Measurements from ENCODE around the gene NATD1. TPM values are rescaled to one million over a fixed set of nuclear protein-coding genes. Genes with fewer than 3 reads are reported as not detected.

NATD1 gene
- total and polyA plus RNA-seq, 2 experiments from 2014 or later: 2.1 to 8.1 TPM

- peaks cover 4% of the 10 kb centered on the region; the same call in 1 of the 2 replicates for H3K36me3 ChIP-seq (ENCODE audit: insufficient read depth)
- H3K4me3 ChIP-seq: no peak overlapping the region
- ATAC-seq (no peak), DNase-seq (ENCODE audit: low spot score) (no peak)
- H3K27ac ChIP-seq (ENCODE audit: low read depth): no peak overlapping the region
- TF ChIP-seq EZH2phosphoT487 (IDR thresholded peaks at IDR 0.05; ENCODE audit: unreplicated experiment): no peak
- TF ChIP-seq ETS1 (IDR thresholded peaks at IDR 0.05): no peak
- no peak for TF ChIP-seq JUNB (IDR thresholded peaks at IDR 0.05; ENCODE audit: unreplicated experiment)
- TF ChIP-seq STAT1 (IDR thresholded peaks at IDR 0.05; ENCODE audit: unreplicated experiment): no peak
- no peak for TF ChIP-seq CREB1 (CRISPR knock-in tag; IDR thresholded peaks at IDR 0.05; ENCODE audit: low read depth)
- no peak for TF ChIP-seq ZNF331 (CRISPR knock-in tag; IDR thresholded peaks at IDR 0.05; ENCODE audit: low read depth)
- TF ChIP-seq ZNF114 (CRISPR knock-in tag; IDR thresholded peaks at IDR 0.05): no peak
- no peak for TF ChIP-seq NANOG (IDR thresholded peaks at IDR 0.05; ENCODE audit: borderline replicate concordance)
- no peak for TF ChIP-seq EZH2 (IDR thresholded peaks at IDR 0.05; ENCODE audit: low read depth, unreplicated experiment)
- no peak overlapping the region for H3K4me2 ChIP-seq
- Mint-ChIP-seq H3K27me3 (ENCODE audit: insufficient read depth, low read depth, poor library complexity) (peaks cover 27% of the 10 kb centered on the region), H3K27ac (no peak overlapping the region), H3K9me3 (peaks cover 91% of the 10 kb centered on the region), H3K4me3 (no peak overlapping the region), H3K36me3 (ENCODE audit: low read depth) (peaks cover 35% of the 10 kb centered on the region), H3K4me1 (no peaks in the 10 kb centered on the region)
- no peaks in the 10 kb centered on the region for H3K9me2 ChIP-seq (ENCODE audit: insufficient read depth)
- H4K20me1 ChIP-seq (replicated peaks; ENCODE audit: insufficient read depth): no peaks in the 10 kb centered on the region; the same call in 1 of the 2 replicates
- H3K4me1 ChIP-seq (ENCODE audit: insufficient read depth): no peaks in the 10 kb centered on the region
- no peaks in the 10 kb centered on the region for H3K27me3 ChIP-seq (ENCODE audit: insufficient read depth)
- no peak overlapping the region for H2AFZ ChIP-seq
- H3K79me2 ChIP-seq (replicated peaks; ENCODE audit: insufficient read depth): peaks cover 14% of the 10 kb centered on the region; the same call in 1 of the 2 replicates
- no peaks in the 10 kb centered on the region for H3F3A ChIP-seq (replicated peaks; ENCODE audit: low read depth)
These were observed 43.2 kb upstream of the NATD1 start for GRCh38 chr17:21296097-21297025.

- Mint-ChIP-seq H3K9me3 (peaks cover 91% of the 10 kb centered on the region), H3K4me1 (no peaks in the 10 kb centered on the region), H3K36me3 (ENCODE audit: low read depth) (peaks cover 31% of the 10 kb centered on the region), H3K4me3 (no peak overlapping the region), H3K27me3 (ENCODE audit: insufficient read depth, low read depth, poor library complexity) (peaks cover 30% of the 10 kb centered on the region), H3K27ac (no peak overlapping the region)
- TF ChIP-seq ZNF114 (CRISPR knock-in tag; IDR thresholded peaks at IDR 0.05) (no peak), POLR2AphosphoS5 (IDR thresholded peaks at IDR 0.05; ENCODE audit: low read depth) (no peak), STAT1 (IDR thresholded peaks at IDR 0.05; ENCODE audit: unreplicated experiment) (no peak), CREB1 (CRISPR knock-in tag; IDR thresholded peaks at IDR 0.05; ENCODE audit: low read depth) (no peak), REST (IDR thresholded peaks at IDR 0.05; ENCODE audit: unreplicated experiment) (no peak), EZH2 (IDR thresholded peaks at IDR 0.05; ENCODE audit: low read depth, unreplicated experiment) (no peak)
- Histone ChIP-seq H3K36me3 (ENCODE audit: insufficient read depth) (peaks cover 4% of the 10 kb centered on the region; the same call in 1 of the 2 replicates), H2AFZ (no peak overlapping the region), H3K27ac (ENCODE audit: low read depth) (no peak overlapping the region), H3K79me2 (replicated peaks; ENCODE audit: insufficient read depth) (peaks cover 22% of the 10 kb centered on the region), H3F3A (replicated peaks; ENCODE audit: low read depth) (no peaks in the 10 kb centered on the region), H3K27me3 (ENCODE audit: insufficient read depth) (no peaks in the 10 kb centered on the region), H3K4me3 (no peak overlapping the region), H4K20me1 (replicated peaks; ENCODE audit: insufficient read depth) (no peaks in the 10 kb centered on the region; the same call in 1 of the 2 replicates), H3K4me1 (ENCODE audit: insufficient read depth) (no peaks in the 10 kb centered on the region), H3K9me2 (ENCODE audit: insufficient read depth) (no peaks in the 10 kb centered on the region), H3K4me2 (no peak overlapping the region)
- no peak for ATAC-seq
- DNase-seq (ENCODE audit: low spot score): no peak
These were observed 42.1 kb upstream of the NATD1 start for GRCh38 chr17:21295036-21295952.

Measured in GM23338 (cell line).